H1 (cell line): Measurements from ENCODE around the gene ZNF189. TPM values are rescaled to one million over a fixed set of nuclear protein-coding genes. Genes with fewer than 3 reads are reported as not detected.

Source experiments
- CTCF ChIA-PET: fragments of 300-600 bp; sonication (Branson Sonifier 250); formaldehyde crosslinking; loops from one replicate; lab custom pipeline; 2021; ENCODE audit not compliant: partially characterized antibody; lab: Charles Lee
- POLR2A ChIA-PET: fragments of 300-600 bp; sonication (Branson Sonifier 250); formaldehyde crosslinking; loops from one replicate; lab custom pipeline; 2021; ENCODE audit warnings: inconsistent platforms; ENCODE audit not compliant: partially characterized antibody; lab: Charles Lee
- DNase-seq, 2 experiments: peaks; one replicate each; pipeline versions ENCODE4 v3.0.0 to v3.0.0-alpha.2; 2010 to 2022; ENCODE audit warnings: low spot score in 2 of 2, low read depth in 1 of 2, mixed read lengths in 1 of 2
- FAIRE-seq: peaks from 2 replicates; lab custom pipeline; 2011; peaks lifted over from hg19 to GRCh38; lab: Jason Lieb, UNC
- H2AFZ ChIP-seq: 2 replicates; pipeline ENCODE4 v1.8.1; 2012; ENCODE audit warnings: low read length, inconsistent platforms
- H2AK5ac ChIP-seq: 2 replicates; pipeline ENCODE4 v1.6.1; 2013; ENCODE audit warnings: low read depth, low read length
- H2BK120ac ChIP-seq: replicated peaks from 2 replicates; pipeline ENCODE3; 2013; ENCODE audit warnings: low read depth, low read length, inconsistent platforms
- H2BK12ac ChIP-seq: 2 replicates; pipeline ENCODE4 v1.6.1; 2013; ENCODE audit warnings: low read depth, low read length
- H2BK15ac ChIP-seq: 2 replicates; pipeline ENCODE4 v1.6.1; 2013; ENCODE audit warnings: low read length
- H2BK20ac ChIP-seq: 2 replicates; pipeline ENCODE4 v1.6.1; 2013; ENCODE audit warnings: low read length
- H2BK5ac ChIP-seq: 2 replicates; pipeline ENCODE4 v1.6.1; 2013; ENCODE audit warnings: low read depth, low read length
- H3K14ac ChIP-seq: 2 replicates; pipeline ENCODE4 v1.6.1; 2013; ENCODE audit warnings: inconsistent platforms; ENCODE audit not compliant: insufficient read length
- H3K18ac ChIP-seq: 2 replicates; pipeline ENCODE4 v1.6.1; 2013; ENCODE audit warnings: low read length; ENCODE audit errors: extremely low read depth
- H3K23ac ChIP-seq: 2 replicates; pipeline ENCODE4 v1.6.1; 2013; ENCODE audit warnings: inconsistent platforms; ENCODE audit not compliant: insufficient read length
- H3K23me2 ChIP-seq: 2 replicates; pipeline ENCODE4 v1.6.1; 2013; ENCODE audit warnings: low read depth, low read length
- H3K27ac ChIP-seq: 2 replicates; pipeline ENCODE4 v1.6.1; 2011; ENCODE audit warnings: low read depth, low read length, inconsistent platforms
- H3K27me3 ChIP-seq, 4 experiments: replicated peaks in 1 of 4; 1 replicate in 1 of 4; 2 replicates in 3 of 4; pipeline versions ENCODE4 v1.6.1 to v1.8.1; 2011 to 2013; ENCODE audit warnings: low read length in 3 of 4, mild to moderate bottlenecking in 3 of 4, inconsistent platforms in 2 of 4, mixed read lengths in 2 of 4, moderate library complexity in 1 of 4; ENCODE audit not compliant: control insufficient read depth in 3 of 4, insufficient read depth in 3 of 4; ENCODE audit errors: extremely low read depth in 1 of 4
- H3K36me3 ChIP-seq, 4 experiments: 2 replicates each; pipeline versions ENCODE4 v1.6.1 to v1.8.1; 2011 to 2013; ENCODE audit warnings: mild to moderate bottlenecking in 4 of 4, low read length in 3 of 4, moderate library complexity in 2 of 4, control low read depth in 1 of 4, inconsistent platforms in 1 of 4; ENCODE audit not compliant: insufficient read depth in 4 of 4, control insufficient read depth in 2 of 4
- H3K4ac ChIP-seq: replicated peaks from 2 replicates; pipeline ENCODE3; 2013; ENCODE audit warnings: low read length, low read depth, mixed read lengths, inconsistent platforms; ENCODE audit not compliant: insufficient read length
- H3K4me1 ChIP-seq, 4 experiments: replicated peaks in 1 of 4; 1 replicate in 1 of 4; 2 replicates in 3 of 4; pipeline versions ENCODE4 v1.6.1 to v1.8.1; 2011 to 2013; ENCODE audit warnings: low read length in 3 of 4, inconsistent platforms in 2 of 4, mixed read lengths in 1 of 4; ENCODE audit not compliant: insufficient read depth in 4 of 4, control insufficient read depth in 3 of 4
- H3K4me2 ChIP-seq, 2 experiments: 2 replicates each; pipeline versions ENCODE4 v1.6.1 to v1.8.1; 2011 to 2013; ENCODE audit warnings: low read depth in 2 of 2, low read length in 2 of 2, control low read depth in 1 of 2, inconsistent platforms in 1 of 2, mild to moderate bottlenecking in 1 of 2; ENCODE audit not compliant: insufficient read depth in 1 of 2
- H3K4me3 ChIP-seq, 4 experiments: fragments of 200-600, 300-600 bp in 1 of 4; sonication (generic), shearing (Covaris generic), sonication (Bioruptor Twin) in 1 of 4; 2 replicates each; pipeline versions ENCODE4 v1.5.1 to v1.8.1; 2011 to 2016; ENCODE audit warnings: low read length in 4 of 4, low read depth in 3 of 4, control low read depth in 2 of 4, inconsistent platforms in 2 of 4, mild to moderate bottlenecking in 2 of 4, mixed read lengths in 1 of 4, moderate library complexity in 1 of 4; ENCODE audit not compliant: insufficient read depth in 2 of 4; ENCODE audit errors: extremely low read depth in 1 of 4
- H3K56ac ChIP-seq: replicated peaks from 2 replicates; pipeline ENCODE3; 2013; ENCODE audit warnings: low read depth, mild to moderate bottlenecking, mixed read lengths, low read length, inconsistent platforms; ENCODE audit not compliant: insufficient read length
- H3K79me1 ChIP-seq: 2 replicates; pipeline ENCODE4 v1.6.1; 2013; ENCODE audit warnings: low read depth, low read length, control low read depth
- H3K79me2 ChIP-seq, 2 experiments: 2 replicates each; pipeline versions ENCODE4 v1.6.1 to v1.8.1; 2012 to 2013; ENCODE audit warnings: low read length in 2 of 2, mild to moderate bottlenecking in 2 of 2, inconsistent platforms in 1 of 2; ENCODE audit not compliant: insufficient read depth in 2 of 2, control insufficient read depth in 1 of 2
- H3K9ac ChIP-seq, 4 experiments: replicated peaks in 1 of 4; 1 replicate in 1 of 4; 2 replicates in 3 of 4; pipeline versions ENCODE4 v1.6.1 to v1.8.1; 2011 to 2013; ENCODE audit warnings: low read depth in 3 of 4, low read length in 3 of 4, control low read depth in 2 of 4, mild to moderate bottlenecking in 2 of 4, moderate library complexity in 2 of 4, inconsistent platforms in 1 of 4; ENCODE audit errors: extremely low read depth in 1 of 4
- H3K9me3 ChIP-seq, 2 experiments: 2 replicates each; pipeline versions ENCODE4 v1.6.1 to v1.8.1; 2012 to 2013; ENCODE audit warnings: mild to moderate bottlenecking in 2 of 2, moderate library complexity in 2 of 2, control low read depth in 1 of 2, inconsistent platforms in 1 of 2, low read depth in 1 of 2, low read length in 1 of 2, mixed read lengths in 1 of 2; ENCODE audit not compliant: insufficient read depth in 2 of 2
- H4K20me1 ChIP-seq, 2 experiments: replicated peaks in 1 of 2; 2 replicates each; pipeline versions ENCODE3 to v1.8.1; 2011 to 2013; ENCODE audit warnings: inconsistent platforms in 2 of 2, low read length in 2 of 2, mild to moderate bottlenecking in 1 of 2; ENCODE audit not compliant: insufficient read depth in 2 of 2, control insufficient read depth in 1 of 2
- H4K5ac ChIP-seq: 2 replicates; pipeline ENCODE4 v1.6.1; 2013; ENCODE audit warnings: low read length, low read depth, mixed read lengths, inconsistent platforms; ENCODE audit not compliant: insufficient read length
- H4K8ac ChIP-seq: 2 replicates; pipeline ENCODE4 v1.8.0; 2013; ENCODE audit warnings: mild to moderate bottlenecking, moderate library complexity, low read length, inconsistent platforms; ENCODE audit not compliant: insufficient read depth; ENCODE audit errors: extremely low read depth
- H4K91ac ChIP-seq: replicated peaks from 2 replicates; pipeline ENCODE3; 2013; ENCODE audit warnings: low read length, mixed read lengths, inconsistent platforms; ENCODE audit not compliant: insufficient read length
- ASH2L ChIP-seq: fragments of 200-600, 300-600 bp; sonication (generic); IDR thresholded peaks from one replicate; pipeline ENCODE4 v1.7.1; 2017; ENCODE audit warnings: low read length
- ATF2 ChIP-seq: IDR thresholded peaks from 2 replicates; pipeline ENCODE4 v1.6.1; 2012; ENCODE audit warnings: low read length, inconsistent platforms
- BACH1 ChIP-seq: IDR thresholded peaks from 2 replicates; pipeline ENCODE4 v1.6.1; 2012; ENCODE audit warnings: low read length, improper control_type of control experiment
- CREB1 ChIP-seq: IDR thresholded peaks from 2 replicates; pipeline ENCODE4 v1.6.1; 2012; ENCODE audit warnings: inconsistent platforms
- MAX ChIP-seq: IDR thresholded peaks from 2 replicates; pipeline ENCODE4 v1.6.1; 2012; ENCODE audit warnings: inconsistent platforms
- WGBS, 2 experiments: shearing (Covaris generic) in 1 of 2; methylation state at CpG; one replicate each; pipeline versions ENCODE4 v1.1.6 to v1.1.7; 2013 to 2015; ENCODE audit warnings: low lambda C conversion rate in 2 of 2, mixed read lengths in 2 of 2, inconsistent platforms in 1 of 2, low coverage in 1 of 2, missing lambda C conversion rate in 1 of 2; ENCODE audit not compliant: insufficient replicate concordance in 2 of 2, insufficient coverage in 1 of 2, insufficient read length in 1 of 2; ENCODE audit errors: extremely low coverage in 1 of 2, missing lambda C conversion rate in 1 of 2; 5-methylcytosine and 5-hydroxymethylcytosine counted together
- polyA plus RNA-seq, 7 experiments: library from polyadenylated mRNA; depleted of rRNA in 3 of 7; stranded (reverse) in 5 of 7; unstranded in 2 of 7; fragments of >200 nt in 5 of 7; fragments of 200-250 nt in 2 of 7; gene quantifications; 1 replicate in 5 of 7; 2 replicates in 1 of 7; 4 replicates in 1 of 7; pipeline versions ENCODE4 v1.2.1 to v1.2.3, GENCODE V29; 2011 to 2013; ENCODE audit warnings: missing spikeins in 2 of 7, mixed read lengths in 2 of 7
- total RNA-seq: library from RNA; stranded (reverse); fragmentation: NEBNext Ultra II Directional; extraction: Animal tissue kit (Norgen Biotek cat#: 25700); gene quantifications from 2 replicates; pipeline ENCODE4 v1.2.1, GENCODE V29; 2021

ZNF189 gene
- total and polyA plus RNA-seq, 2 of the 8 experiments (the other 6 are each of a cell fraction or from before 2014, with no cell fraction given): 1.9 to 12.3 TPM

GRCh38 chr9:101397746-101398067, 944 bp upstream of the ZNF189 start:
- H3K23me2 ChIP-seq: no peaks in the 10 kb centered on the region; the same call in 1 of the 2 replicates
- peaks cover 25 to 68% of the 10 kb centered on the region in 2 experiments for H3K79me2 ChIP-seq
- CTCF ChIA-PET: interaction anchor here (1.8 to 2.0 kb wide), 2 partner anchors 9 to 52 kb away, joined by 5 to 16 read pairs; no protein-coding TSS in a partner anchor
- H3K14ac ChIP-seq: no peak overlapping the region
- H3K36me3 ChIP-seq: peaks cover 0 to 34% (median 19%) of the 10 kb centered on the region in 4 experiments; a peak in 6 of 8 replicates
- no peak overlapping the region for H3K56ac ChIP-seq
- no peak for TF ChIP-seq BACH1
- TF ChIP-seq CREB1: no peak
- TF ChIP-seq MAX: no peak
- TF ChIP-seq ASH2L: no peak
- TF ChIP-seq ATF2: no peak
- no peak overlapping the region for H3K23ac ChIP-seq
- peak overlapping the region; percentile 35 for H4K5ac ChIP-seq
- no peak overlapping the region; the same call in 1 of the 2 replicates for H2BK12ac ChIP-seq
- peak overlapping the region; percentile 60; the same call in 1 of the 2 replicates for H2BK5ac ChIP-seq
- H3K4ac ChIP-seq: no peak overlapping the region
- no peak overlapping the region for H4K8ac ChIP-seq
- DNase-seq: no peak
- H3K79me1 ChIP-seq: peaks cover 2% of the 10 kb centered on the region; the same call in 1 of the 2 replicates
- WGBS, 2 experiments: 26% methylated on average over 4 of the region's 4 CpGs; no CpG with 5 or more reads in 1 of the 2 experiments
- peaks cover 0 to 4% (median 3%) of the 10 kb centered on the region in 4 experiments; a peak in 3 of 7 replicates for H3K4me1 ChIP-seq
- no peaks in the 10 kb centered on the region for H4K20me1 ChIP-seq
- no peak overlapping the region for H2BK15ac ChIP-seq
- no peak overlapping the region for H2AK5ac ChIP-seq
- H3K18ac ChIP-seq: no peak overlapping the region
- H3K4me2 ChIP-seq: peak overlapping the region; percentile 75 to 78
- POLR2A ChIA-PET: interaction anchor here (0.8 to 2.0 kb wide), 3 partner anchors 16 to 19 kb away, joined by 3 to 9 read pairs (median 4); no protein-coding TSS in a partner anchor
- no peak overlapping the region for H4K91ac ChIP-seq
- H2BK20ac ChIP-seq: no peak overlapping the region
- peak overlapping the region; percentile 92 to 97 (median 95) for H3K9ac ChIP-seq
- H2BK120ac ChIP-seq: no peak overlapping the region
- H3K27ac ChIP-seq: peak overlapping the region; percentile 89
- H3K9me3 ChIP-seq: no peaks in the 10 kb centered on the region; a peak in 1 of 4 replicates
- H2AFZ ChIP-seq: no peak overlapping the region
- peak overlapping the region; percentile 84 to 93 (median 87) for H3K4me3 ChIP-seq
- no peak for FAIRE-seq
- no peaks in the 10 kb centered on the region for H3K27me3 ChIP-seq
